IMR-90 (cell line): ENCODE measurements around the gene MAML3. TPM values are rescaled to one million over a fixed set of nuclear protein-coding genes. Genes with fewer than 3 reads are reported as not detected.

Experiments used
- ATAC-seq: fragments of 200-7000 bp; cut with Tn5 transposase; 2 replicates; pipeline ENCODE4 v1.9.1; 2020; ENCODE audit warnings: low read depth, mild to moderate bottlenecking, moderate library complexity
- BruUV-seq: library from RNA; stranded (reverse); fragments of 400-500 nt; replicated peaks from 2 replicates; lab custom pipeline; 2021; lab: Mats Ljungman, UMichigan
- CTCF ChIA-PET: fragments of 300-600 bp; formaldehyde crosslinking; extraction: SDS; loops from one replicate; lab custom pipeline; 2021; ENCODE audit warnings: antibody characterized with exemption; lab: Yijun Ruan, JAX
- POLR2A ChIA-PET: fragments of 300-600 bp; sonication (Branson Sonifier 250); formaldehyde crosslinking; loops from one replicate; lab custom pipeline; 2022; ENCODE audit warnings: antibody characterized with exemption; ENCODE audit not compliant: unreplicated experiment; lab: Charles Lee
- DNase-seq: peaks from one replicate; pipeline ENCODE4 v3.0.0; 2013
- H2AFZ ChIP-seq: replicated peaks from 2 replicates; pipeline ENCODE3; 2013; ENCODE audit warnings: low read length, mild to moderate bottlenecking; ENCODE audit not compliant: poor library complexity
- H2AK5ac ChIP-seq: 2 replicates; pipeline ENCODE4 v1.6.1; 2013; ENCODE audit warnings: low read depth, low read length, inconsistent platforms
- H2AK9ac ChIP-seq: replicated peaks from 2 replicates; pipeline ENCODE3; 2013; ENCODE audit warnings: mild to moderate bottlenecking, low read depth, low read length, moderate library complexity; ENCODE audit not compliant: poor library complexity
- H2BK120ac ChIP-seq: 2 replicates; pipeline ENCODE4 v1.6.1; 2013; ENCODE audit warnings: low read depth, low read length, inconsistent platforms
- H2BK15ac ChIP-seq: 3 replicates; pipeline ENCODE4 v1.6.1; 2013; ENCODE audit warnings: low read depth, low read length, inconsistent platforms
- H2BK20ac ChIP-seq: 2 replicates; pipeline ENCODE4 v1.6.1; 2013; ENCODE audit warnings: low read depth, mild to moderate bottlenecking, inconsistent platforms, low read length, moderate library complexity
- H2BK5ac ChIP-seq: 2 replicates; pipeline ENCODE4 v1.6.1; 2013; ENCODE audit warnings: mild to moderate bottlenecking, low read depth, low read length, inconsistent platforms; ENCODE audit not compliant: poor library complexity, severe bottlenecking
- H3K14ac ChIP-seq: replicated peaks from 2 replicates; pipeline ENCODE4 v1.6.1; 2013; ENCODE audit warnings: low read depth, low read length, inconsistent platforms
- H3K18ac ChIP-seq: 2 replicates; pipeline ENCODE4 v1.6.1; 2013; ENCODE audit warnings: low read depth, low read length, control low read depth
- H3K23ac ChIP-seq: 2 replicates; pipeline ENCODE4 v1.6.1; 2013; ENCODE audit warnings: low read depth, low read length, inconsistent platforms
- H3K27ac ChIP-seq: 2 replicates; pipeline ENCODE4 v1.5.1; 2013; ENCODE audit warnings: mild to moderate bottlenecking, control low read depth, low read length; ENCODE audit not compliant: insufficient read depth
- H3K27me3 ChIP-seq: 2 replicates; pipeline ENCODE4 v1.6.1; 2013; ENCODE audit warnings: low read length; ENCODE audit not compliant: control insufficient read depth, insufficient read depth
- H3K36me3 ChIP-seq: 2 replicates; pipeline ENCODE4 v1.6.1; 2013; ENCODE audit warnings: low read length, mixed read lengths; ENCODE audit not compliant: control insufficient read depth, insufficient read depth
- H3K4ac ChIP-seq: 2 replicates; pipeline ENCODE4 v1.6.1; 2013; ENCODE audit warnings: low read depth, low read length, inconsistent platforms
- H3K4me1 ChIP-seq: 2 replicates; pipeline ENCODE4 v1.6.1; 2013; ENCODE audit warnings: low read length, mixed read lengths; ENCODE audit not compliant: control insufficient read depth, insufficient read depth
- H3K4me2 ChIP-seq: 2 replicates; pipeline ENCODE4 v1.6.1; 2013; ENCODE audit warnings: low read depth, mild to moderate bottlenecking, control low read depth, low read length, moderate library complexity
- H3K4me3 ChIP-seq: 2 replicates; pipeline ENCODE4 v1.5.1; 2013; ENCODE audit warnings: low read depth, mild to moderate bottlenecking, control low read depth, low read length, moderate library complexity; ENCODE audit not compliant: insufficient read depth
- H3K56ac ChIP-seq: 2 replicates; pipeline ENCODE4 v1.6.1; 2013; ENCODE audit warnings: low read length, inconsistent platforms; ENCODE audit not compliant: insufficient read depth; ENCODE audit errors: extremely low read depth
- H3K79me1 ChIP-seq, 2 experiments: 2 replicates each; pipeline ENCODE4 v1.6.1; 2013; ENCODE audit warnings: low read length in 2 of 2, inconsistent platforms in 1 of 2, low read depth in 1 of 2
- H3K9ac ChIP-seq: 2 replicates; pipeline ENCODE4 v1.6.1; 2013; ENCODE audit warnings: low read depth, low read length, control low read depth
- H3K9me1 ChIP-seq: 2 replicates; pipeline ENCODE4 v1.6.1; 2013; ENCODE audit warnings: low read length, inconsistent platforms; ENCODE audit not compliant: insufficient read depth
- H3K9me3 ChIP-seq: 2 replicates; pipeline ENCODE4 v1.6.1; 2013; ENCODE audit warnings: low read length; ENCODE audit not compliant: control insufficient read depth, insufficient read depth
- H4K20me1 ChIP-seq: 2 replicates; pipeline ENCODE4 v1.6.1; 2013; ENCODE audit warnings: low read length, inconsistent platforms; ENCODE audit not compliant: insufficient read depth
- H4K5ac ChIP-seq: 2 replicates; pipeline ENCODE4 v1.6.1; 2013; ENCODE audit warnings: mild to moderate bottlenecking, low read depth, low read length, control low read depth
- H4K8ac ChIP-seq, 2 experiments: 2 replicates each; pipeline ENCODE4 v1.6.1; 2013; ENCODE audit warnings: low read depth in 2 of 2, low read length in 2 of 2, control low read depth in 1 of 2, inconsistent platforms in 1 of 2
- H4K91ac ChIP-seq: 2 replicates; pipeline ENCODE4 v1.6.1; 2013; ENCODE audit warnings: low read depth, low read length, inconsistent platforms; ENCODE audit not compliant: insufficient read depth
- CEBPB ChIP-seq: IDR thresholded peaks from 2 replicates; pipeline ENCODE4 v1.6.1; 2012; ENCODE audit warnings: low read depth, low read length, improper control_type of control experiment
- WGBS, 2 experiments: methylation state at CpG; one replicate each; pipeline versions ENCODE4 v1.1.5 to v1.1.7; 2013; ENCODE audit warnings: missing lambda C conversion rate in 2 of 2; ENCODE audit not compliant: insufficient read length in 1 of 2; ENCODE audit errors: extremely low coverage in 2 of 2; 5-methylcytosine and 5-hydroxymethylcytosine counted together
- dilution Hi-C: fragments of 300-500 bp; cut with HindIII; formaldehyde crosslinking; loops from one replicate; pipeline ENCODE4 v1.14.3; 2018; ENCODE audit warnings: low sequenced_read_pairs; ENCODE audit not compliant: unreplicated experiment
- in situ Hi-C: fragments of 300-500 bp; cut with MboI; formaldehyde crosslinking; loops from 3 replicates; pipeline ENCODE4 v1.14.3; 2019; ENCODE audit warnings: low sequenced_read_pairs, inconsistent platforms, mixed read lengths
- intact Hi-C: fragments of 100-400 bp; cut with micrococcal nuclease; formaldehyde crosslinking; loops from 2 replicates; pipeline ENCODE4 v1.10.0; 2022
- polyA plus RNA-seq, 3 experiments: library from polyadenylated mRNA; depleted of rRNA; stranded (reverse); fragments of >200 nt; gene quantifications; 2 replicates each; pipeline ENCODE4 v1.2.3, GENCODE V29; 2012; ENCODE audit warnings: low replicate concordance in 1 of 3
- total RNA-seq: library from RNA; depleted of rRNA; stranded (reverse); fragments of >200 nt; gene quantifications from 2 replicates; pipeline ENCODE4 v1.2.3, GENCODE V29; 2012
- TF ChIP-seq, protein P1 (sequence below): fragments of 150-350 bp; IDR thresholded peaks from 2 replicates; pipeline ENCODE4 v1.6.1; 2017; ENCODE audit warnings: mild to moderate bottlenecking, antibody characterized with exemption, low read length, low read depth

The MAML3 gene
- total and polyA plus RNA-seq, 2 of the 4 experiments (the other 2 are of a cell fraction), result 0.90 to 1.7 TPM

DNA sequence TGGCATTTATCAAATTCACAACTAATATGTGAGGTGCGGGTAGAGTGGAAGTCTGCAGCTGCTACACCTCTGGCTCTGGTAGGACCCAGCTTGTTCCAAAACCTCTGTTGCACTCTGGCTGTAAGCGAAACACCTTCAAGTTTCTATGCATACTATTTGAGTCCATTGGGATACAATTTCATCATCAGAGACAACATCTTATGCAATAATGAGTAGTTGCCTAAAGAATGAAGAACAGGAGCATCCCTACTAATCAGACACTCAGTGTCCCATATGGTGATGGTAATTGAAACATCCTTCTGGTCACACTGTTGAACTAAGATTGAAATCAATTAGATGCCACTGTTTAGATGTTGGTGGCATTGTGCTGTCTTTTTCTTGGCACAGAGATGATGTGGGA, 309.9 kb downstream of the MAML3 start:
- H3K9ac ChIP-seq, result no peak overlapping the region
- dilution Hi-C loops, result no loop called here
- H3K27me3 ChIP-seq, result no peaks in the 10 kb centered on the region
- no peak overlapping the region for H2BK5ac ChIP-seq
- TF ChIP-seq CEBPB, result peak; percentile 77
- TF ChIP-seq, protein P1, sequence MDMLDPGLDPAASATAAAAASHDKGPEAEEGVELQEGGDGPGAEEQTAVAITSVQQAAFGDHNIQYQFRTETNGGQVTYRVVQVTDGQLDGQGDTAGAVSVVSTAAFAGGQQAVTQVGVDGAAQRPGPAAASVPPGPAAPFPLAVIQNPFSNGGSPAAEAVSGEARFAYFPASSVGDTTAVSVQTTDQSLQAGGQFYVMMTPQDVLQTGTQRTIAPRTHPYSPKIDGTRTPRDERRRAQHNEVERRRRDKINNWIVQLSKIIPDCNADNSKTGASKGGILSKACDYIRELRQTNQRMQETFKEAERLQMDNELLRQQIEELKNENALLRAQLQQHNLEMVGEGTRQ, result no peak
- no CpG with 5 or more reads among the region's 2 CpGs for WGBS, 2 experiments
- H4K8ac ChIP-seq, result no peak overlapping the region
- no peak overlapping the region for H2AK9ac ChIP-seq
- ChIA-PET POLR2A (no interaction called here), CTCF (no interaction called here)
- H4K20me1 ChIP-seq, result no peaks in the 10 kb centered on the region
- H3K79me1 ChIP-seq, result no peaks in the 10 kb centered on the region
- no peak overlapping the region for H2BK20ac ChIP-seq
- intact Hi-C loops, result no loop called here
- no peak overlapping the region for H3K56ac ChIP-seq
- H3K9me1 ChIP-seq, result no peaks in the 10 kb centered on the region
- H3K18ac ChIP-seq, result no peak overlapping the region
- no TSS peak for BruUV-seq
- H2AFZ ChIP-seq, result no peak overlapping the region
- no peak overlapping the region for H3K14ac ChIP-seq
- no peak overlapping the region for H3K23ac ChIP-seq
- DNase-seq (no peak), ATAC-seq (no peak)
- no peak overlapping the region for H2AK5ac ChIP-seq
- H3K36me3 ChIP-seq, result no peaks in the 10 kb centered on the region
- no peaks in the 10 kb centered on the region for H3K9me3 ChIP-seq
- no peak overlapping the region for H3K4me2 ChIP-seq
- H3K27ac ChIP-seq, result no peak overlapping the region
- H3K4me1 ChIP-seq, result no peaks in the 10 kb centered on the region
- no peak overlapping the region for H3K4me3 ChIP-seq
- no peak overlapping the region for H3K4ac ChIP-seq
- in situ Hi-C loops, result no loop called here
- H2BK120ac ChIP-seq, result no peak overlapping the region
- H4K5ac ChIP-seq, result no peak overlapping the region
- no peak overlapping the region for H2BK15ac ChIP-seq
- no peak overlapping the region for H4K91ac ChIP-seq
